Measurements from ENCODE around the gene INSR. TPM values are rescaled to one million over a fixed set of nuclear protein-coding genes. Genes with fewer than 3 reads are reported as not detected.
"Not testable (repeated sequence)": the region's sequence is repeated elsewhere in the genome, so short reads cannot be mapped to it uniquely, and the experiment has no call there.

Gene INSR
- total RNA-seq, 1 experiment from 2014 or later, result 22.6 TPM

GRCh38 chr19:7210359-7210758, 83.9 kb downstream of the INSR start:
- no peak for DNase-seq

GRCh38 chr19:7209597-7210325, 84.5 kb downstream of the INSR start:
- H3K36me3 Mint-ChIP-seq (ENCODE audit: insufficient read depth, unreplicated experiment); H3K27me3 Mint-ChIP-seq (ENCODE audit: insufficient read depth, unreplicated experiment); H3K27me3 ChIP-seq (replicated peaks; ENCODE audit: control insufficient read depth, insufficient read depth, low read length); POLR2A ChIA-PET; H3K4me3 ChIP-seq (ENCODE audit: low read depth, low read length); CTCF ChIA-PET; H3K4me3 Mint-ChIP-seq (ENCODE audit: unreplicated experiment); H3K27ac Mint-ChIP-seq (ENCODE audit: unreplicated experiment); intact Hi-C loops (cut with micrococcal nuclease; ENCODE audit: unreplicated experiment); H3K36me3 ChIP-seq (ENCODE audit: control insufficient read depth, insufficient read depth, low read length); DNase-seq; BruUV-seq (replicated peaks); H3K9me3 Mint-ChIP-seq (ENCODE audit: unreplicated experiment); H3K9me3 ChIP-seq: not testable (repeated sequence)
- H3K4me1 Mint-ChIP-seq (ENCODE audit: low read depth, unreplicated experiment), result peaks cover 19% of the 10 kb centered on the region
- peaks cover 19% of the 10 kb centered on the region for H3K4me1 ChIP-seq

More at GRCh38 chr19:7210359-7210758, 83.9 kb downstream of the INSR start:
- ChIA-PET POLR2A (no interaction called here), CTCF (interaction anchor here (0.8 kb wide), 1 partner anchor 11 kb away, joined by 3 read pairs; no protein-coding TSS in a partner anchor)
- intact Hi-C loops (cut with micrococcal nuclease; ENCODE audit: unreplicated experiment), result no loop called here
- Mint-ChIP-seq H3K36me3 (ENCODE audit: insufficient read depth, unreplicated experiment) (no peaks in the 10 kb centered on the region), H3K27me3 (ENCODE audit: insufficient read depth, unreplicated experiment) (no peaks in the 10 kb centered on the region), H3K4me1 (ENCODE audit: low read depth, unreplicated experiment) (peaks cover 19% of the 10 kb centered on the region), H3K9me3 (ENCODE audit: unreplicated experiment) (no peaks in the 10 kb centered on the region), H3K27ac (ENCODE audit: unreplicated experiment) (no peak overlapping the region), H3K4me3 (ENCODE audit: unreplicated experiment) (no peak overlapping the region)
- Histone ChIP-seq H3K9me3 (no peaks in the 10 kb centered on the region), H3K4me3 (ENCODE audit: low read depth, low read length) (no peak overlapping the region), H3K27me3 (replicated peaks; ENCODE audit: control insufficient read depth, insufficient read depth, low read length) (no peaks in the 10 kb centered on the region), H3K4me1 (peaks cover 19% of the 10 kb centered on the region), H3K36me3 (ENCODE audit: control insufficient read depth, insufficient read depth, low read length) (no peaks in the 10 kb centered on the region)
- TF ChIP-seq CTCF (IDR thresholded peaks at IDR 0.05; ENCODE audit: insufficient read depth in 1 of 2, low read depth in 1 of 2, low read length in 1 of 2, severe bottlenecking in 1 of 2, unreplicated experiment in 1 of 2), result no peak
- no TSS peak for BruUV-seq (replicated peaks)

- peaks cover 15% of the 10 kb centered on the region for H3K4me1 Mint-ChIP-seq (ENCODE audit: low read depth, unreplicated experiment)
- H3K4me1 ChIP-seq, result peaks cover 15% of the 10 kb centered on the region
- H3K4me3 ChIP-seq (ENCODE audit: low read depth, low read length); DNase-seq; BruUV-seq (replicated peaks); H3K36me3 Mint-ChIP-seq (ENCODE audit: insufficient read depth, unreplicated experiment); H3K36me3 ChIP-seq (ENCODE audit: control insufficient read depth, insufficient read depth, low read length); CTCF ChIA-PET; H3K9me3 ChIP-seq; H3K4me3 Mint-ChIP-seq (ENCODE audit: unreplicated experiment); H3K9me3 Mint-ChIP-seq (ENCODE audit: unreplicated experiment); intact Hi-C loops (cut with micrococcal nuclease; ENCODE audit: unreplicated experiment); H3K27me3 Mint-ChIP-seq (ENCODE audit: insufficient read depth, unreplicated experiment); H3K27me3 ChIP-seq (replicated peaks; ENCODE audit: control insufficient read depth, insufficient read depth, low read length); POLR2A ChIA-PET; H3K27ac Mint-ChIP-seq (ENCODE audit: unreplicated experiment): not testable (repeated sequence)
Measured at GRCh38 chr19:7209036-7209435, 85.2 kb downstream of the INSR start.

GRCh38 chr19:7203332-7203731, 90.9 kb downstream of the INSR start:
- Mint-ChIP-seq H3K4me3 (ENCODE audit: unreplicated experiment) (no peak overlapping the region), H3K36me3 (ENCODE audit: insufficient read depth, unreplicated experiment) (peaks cover 12% of the 10 kb centered on the region), H3K4me1 (ENCODE audit: low read depth, unreplicated experiment) (peaks cover 21% of the 10 kb centered on the region), H3K9me3 (ENCODE audit: unreplicated experiment) (no peaks in the 10 kb centered on the region), H3K27me3 (ENCODE audit: insufficient read depth, unreplicated experiment) (no peaks in the 10 kb centered on the region), H3K27ac (ENCODE audit: unreplicated experiment) (peak overlapping the region; percentile 14)
- Histone ChIP-seq H3K4me1 (peaks cover 26% of the 10 kb centered on the region), H3K36me3 (ENCODE audit: control insufficient read depth, insufficient read depth, low read length) (no peaks in the 10 kb centered on the region), H3K9me3 (no peaks in the 10 kb centered on the region), H3K4me3 (ENCODE audit: low read depth, low read length) (no peak overlapping the region), H3K27me3 (replicated peaks; ENCODE audit: control insufficient read depth, insufficient read depth, low read length) (no peaks in the 10 kb centered on the region)
- no TSS peak for BruUV-seq (replicated peaks)
- ChIA-PET POLR2A (no interaction called here), CTCF (no interaction called here)
- TF ChIP-seq CTCF (IDR thresholded peaks at IDR 0.05; ENCODE audit: insufficient read depth in 1 of 2, low read depth in 1 of 2, low read length in 1 of 2, severe bottlenecking in 1 of 2, unreplicated experiment in 1 of 2), result no peak
- intact Hi-C loops (cut with micrococcal nuclease; ENCODE audit: unreplicated experiment), result no loop called here
- no peak for DNase-seq

Measured in Caco-2 (cell line).